ENCODE data around the gene SEPHS2. TPM values are rescaled to one million over a fixed set of nuclear protein-coding genes. Genes with fewer than 3 reads are reported as not detected.

The SEPHS2 gene
- total and polyA plus RNA-seq, 2 experiments from 2014 or later, result 29.7 to 43.0 TPM

DNA sequence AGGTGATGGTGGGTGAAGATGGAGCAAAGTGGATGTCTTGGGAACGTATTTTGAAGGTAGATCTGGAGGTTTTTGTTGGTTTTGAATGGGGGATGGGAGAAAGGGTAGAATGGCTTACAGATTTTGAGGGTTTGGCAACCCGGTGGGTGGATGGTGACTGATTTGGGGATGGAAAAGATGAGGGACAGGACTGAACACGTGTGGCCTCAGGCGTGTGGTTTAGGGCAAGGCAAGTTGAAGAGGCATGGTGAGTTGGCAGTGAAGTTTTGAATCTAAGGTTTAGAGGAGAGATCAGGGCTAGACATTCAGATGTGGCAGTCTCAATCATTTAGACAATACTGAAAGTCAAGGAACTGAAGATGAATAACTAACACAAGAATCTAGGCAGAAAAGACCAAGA is 10.8 kb downstream of the SEPHS2 start:
- no peaks in the 10 kb centered on the region for H3K9me2 ChIP-seq (ENCODE audit: insufficient read depth)
- 0 out of 2 replicates have a peak, but pooled peaks cover 3% of the 10 kb centered on the region for H3K27me3 ChIP-seq (ENCODE audit: insufficient read depth)
- H3K27ac ChIP-seq (ENCODE audit: low read depth), result no peak overlapping the region
- no peaks in the 10 kb centered on the region for H3K36me3 ChIP-seq (ENCODE audit: insufficient read depth)
- H3K4me3 ChIP-seq, result no peak overlapping the region
- H3K79me2 ChIP-seq (replicated peaks; ENCODE audit: insufficient read depth), result no peaks in the 10 kb centered on the region
- Mint-ChIP-seq H3K27me3 (ENCODE audit: insufficient read depth, low read depth, poor library complexity) (peaks cover 11% of the 10 kb centered on the region), H3K27ac (no peak overlapping the region), H3K4me1 (peaks cover 4% of the 10 kb centered on the region; the same call in 2 of the 3 replicates), H3K36me3 (ENCODE audit: low read depth) (no peaks in the 10 kb centered on the region), H3K9me3 (no peaks in the 10 kb centered on the region; the same call in 2 of the 3 replicates), H3K4me3 (no peak overlapping the region)
- H3K4me1 ChIP-seq (ENCODE audit: insufficient read depth), result peaks cover 5% of the 10 kb centered on the region; the same call in 1 of the 2 replicates
- DNase-seq (ENCODE audit: low spot score) (no peak), ATAC-seq (no peak)
- H2AFZ ChIP-seq, result no peak overlapping the region
- peaks cover 6% of the 10 kb centered on the region; the same call in 1 of the 2 replicates for H3F3A ChIP-seq (replicated peaks; ENCODE audit: low read depth)
- no peak overlapping the region for H3K4me2 ChIP-seq
- no peaks in the 10 kb centered on the region; the same call in 1 of the 2 replicates for H4K20me1 ChIP-seq (replicated peaks; ENCODE audit: insufficient read depth)
- TF ChIP-seq NANOG (IDR thresholded peaks at IDR 0.05; ENCODE audit: borderline replicate concordance) (no peak), ZNF114 (CRISPR knock-in tag; IDR thresholded peaks at IDR 0.05) (no peak), CREB1 (CRISPR knock-in tag; IDR thresholded peaks at IDR 0.05; ENCODE audit: low read depth) (no peak), STAT1 (IDR thresholded peaks at IDR 0.05; ENCODE audit: unreplicated experiment) (no peak), ZNF331 (CRISPR knock-in tag; IDR thresholded peaks at IDR 0.05; ENCODE audit: low read depth) (no peak), ETS1 (IDR thresholded peaks at IDR 0.05) (no peak), EZH2phosphoT487 (IDR thresholded peaks at IDR 0.05; ENCODE audit: unreplicated experiment) (no peak), ZNF462 (CRISPR knock-in tag; IDR thresholded peaks at IDR 0.05) (no peak), POLR2AphosphoS5 (IDR thresholded peaks at IDR 0.05; ENCODE audit: low read depth) (no peak), JUNB (IDR thresholded peaks at IDR 0.05; ENCODE audit: unreplicated experiment) (no peak), EZH2 (IDR thresholded peaks at IDR 0.05; ENCODE audit: low read depth, unreplicated experiment) (no peak)
- TF ChIP-seq, protein P1, sequence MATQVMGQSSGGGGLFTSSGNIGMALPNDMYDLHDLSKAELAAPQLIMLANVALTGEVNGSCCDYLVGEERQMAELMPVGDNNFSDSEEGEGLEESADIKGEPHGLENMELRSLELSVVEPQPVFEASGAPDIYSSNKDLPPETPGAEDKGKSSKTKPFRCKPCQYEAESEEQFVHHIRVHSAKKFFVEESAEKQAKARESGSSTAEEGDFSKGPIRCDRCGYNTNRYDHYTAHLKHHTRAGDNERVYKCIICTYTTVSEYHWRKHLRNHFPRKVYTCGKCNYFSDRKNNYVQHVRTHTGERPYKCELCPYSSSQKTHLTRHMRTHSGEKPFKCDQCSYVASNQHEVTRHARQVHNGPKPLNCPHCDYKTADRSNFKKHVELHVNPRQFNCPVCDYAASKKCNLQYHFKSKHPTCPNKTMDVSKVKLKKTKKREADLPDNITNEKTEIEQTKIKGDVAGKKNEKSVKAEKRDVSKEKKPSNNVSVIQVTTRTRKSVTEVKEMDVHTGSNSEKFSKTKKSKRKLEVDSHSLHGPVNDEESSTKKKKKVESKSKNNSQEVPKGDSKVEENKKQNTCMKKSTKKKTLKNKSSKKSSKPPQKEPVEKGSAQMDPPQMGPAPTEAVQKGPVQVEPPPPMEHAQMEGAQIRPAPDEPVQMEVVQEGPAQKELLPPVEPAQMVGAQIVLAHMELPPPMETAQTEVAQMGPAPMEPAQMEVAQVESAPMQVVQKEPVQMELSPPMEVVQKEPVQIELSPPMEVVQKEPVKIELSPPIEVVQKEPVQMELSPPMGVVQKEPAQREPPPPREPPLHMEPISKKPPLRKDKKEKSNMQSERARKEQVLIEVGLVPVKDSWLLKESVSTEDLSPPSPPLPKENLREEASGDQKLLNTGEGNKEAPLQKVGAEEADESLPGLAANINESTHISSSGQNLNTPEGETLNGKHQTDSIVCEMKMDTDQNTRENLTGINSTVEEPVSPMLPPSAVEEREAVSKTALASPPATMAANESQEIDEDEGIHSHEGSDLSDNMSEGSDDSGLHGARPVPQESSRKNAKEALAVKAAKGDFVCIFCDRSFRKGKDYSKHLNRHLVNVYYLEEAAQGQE (IDR thresholded peaks at IDR 0.05; ENCODE audit: unreplicated experiment), result no peak
- TF ChIP-seq, protein P2, sequence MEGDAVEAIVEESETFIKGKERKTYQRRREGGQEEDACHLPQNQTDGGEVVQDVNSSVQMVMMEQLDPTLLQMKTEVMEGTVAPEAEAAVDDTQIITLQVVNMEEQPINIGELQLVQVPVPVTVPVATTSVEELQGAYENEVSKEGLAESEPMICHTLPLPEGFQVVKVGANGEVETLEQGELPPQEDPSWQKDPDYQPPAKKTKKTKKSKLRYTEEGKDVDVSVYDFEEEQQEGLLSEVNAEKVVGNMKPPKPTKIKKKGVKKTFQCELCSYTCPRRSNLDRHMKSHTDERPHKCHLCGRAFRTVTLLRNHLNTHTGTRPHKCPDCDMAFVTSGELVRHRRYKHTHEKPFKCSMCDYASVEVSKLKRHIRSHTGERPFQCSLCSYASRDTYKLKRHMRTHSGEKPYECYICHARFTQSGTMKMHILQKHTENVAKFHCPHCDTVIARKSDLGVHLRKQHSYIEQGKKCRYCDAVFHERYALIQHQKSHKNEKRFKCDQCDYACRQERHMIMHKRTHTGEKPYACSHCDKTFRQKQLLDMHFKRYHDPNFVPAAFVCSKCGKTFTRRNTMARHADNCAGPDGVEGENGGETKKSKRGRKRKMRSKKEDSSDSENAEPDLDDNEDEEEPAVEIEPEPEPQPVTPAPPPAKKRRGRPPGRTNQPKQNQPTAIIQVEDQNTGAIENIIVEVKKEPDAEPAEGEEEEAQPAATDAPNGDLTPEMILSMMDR (conservative IDR thresholded peaks at IDR 0.05; ENCODE audit: low read depth in 2 of 2), result no peak
